DMS53 treated with DMSO at 0.1 percent for 48 hours (cell line): Measurements from ENCODE around the gene ADTRP.

Source experiments
- DNase-seq: peaks from one replicate; lab custom pipeline; 2025; ENCODE audit not compliant: unreplicated experiment; lab: John Stamatoyannopoulos, UW

Gene ADTRP

GRCh38 chr6:11727998-11728961 is 50.3 kb downstream of the ADTRP start:
- no peak for DNase-seq

- DNase-seq = no peak
Observed at GRCh38 chr6:11727346-11727997, 51.1 kb downstream of the ADTRP start.

- no peak for DNase-seq
Observed at GRCh38 chr6:11724286-11724685, 54.3 kb downstream of the ADTRP start.

- DNase-seq = no peak
Observed at GRCh38 chr6:11722805-11723631, 55.6 kb downstream of the ADTRP start.

GRCh38 chr6:11722220-11722619 is 56.4 kb downstream of the ADTRP start:
- no peak for DNase-seq

GRCh38 chr6:11718463-11718862 is 60.1 kb downstream of the ADTRP start:
- DNase-seq = no peak

GRCh38 chr6:11718031-11718430 is 60.6 kb downstream of the ADTRP start:
- no peak for DNase-seq

- DNase-seq = no peak
Observed at GRCh38 chr6:11714798-11715285, 63.8 kb downstream of the ADTRP start.

- no peak for DNase-seq
Observed at GRCh38 chr6:11714116-11714797, 64.3 kb downstream of the ADTRP start.

- DNase-seq = no peak
Observed at GRCh38 chr6:11712760-11713159, 65.8 kb downstream of the ADTRP start.

- DNase-seq = no peak
Observed at GRCh38 chr6:11711984-11712711, 66.5 kb downstream of the ADTRP start.

- DNase-seq = no peak
Observed at GRCh38 chr6:11711003-11711983, 67.3 kb downstream of the ADTRP start.

GRCh38 chr6:11710311-11710761 is 68.3 kb downstream of the ADTRP start:
- DNase-seq = no peak

- DNase-seq = no peak
Observed at GRCh38 chr6:11706171-11706570, 72.4 kb downstream of the ADTRP start.

- no peak for DNase-seq
Observed at GRCh38 chr6:11705483-11705882, 73.1 kb downstream of the ADTRP start.

- no peak for DNase-seq
Observed at GRCh38 chr6:11705069-11705468, 73.5 kb downstream of the ADTRP start.

- DNase-seq = no peak
Observed at GRCh38 chr6:11703725-11704124, 74.9 kb downstream of the ADTRP start.

- no peak for DNase-seq
Observed at GRCh38 chr6:11702500-11703130, 76.0 kb downstream of the ADTRP start.
